Measurements from ENCODE around the gene CERS6.
"Not testable (repeated sequence)": the region's sequence is repeated elsewhere in the genome, so short reads cannot be mapped to it uniquely, and the experiment has no call there.

The CERS6 gene

GRCh38 chr2:168633200-168633599, 177.1 kb downstream of the CERS6 start:
- DNase-seq (ENCODE audit: extremely low read depth in 1 of 2, low read depth in 1 of 2), result no peak

GRCh38 chr2:168633895-168634294, 177.8 kb downstream of the CERS6 start:
- no peak for DNase-seq (ENCODE audit: extremely low read depth in 1 of 2, low read depth in 1 of 2)

- DNase-seq (ENCODE audit: extremely low read depth in 1 of 2, low read depth in 1 of 2), result no peak
Observed at GRCh38 chr2:168635065-168635577, 179.0 kb downstream of the CERS6 start.

- DNase-seq (ENCODE audit: extremely low read depth in 1 of 2, low read depth in 1 of 2), result no peak
Observed at GRCh38 chr2:168639018-168639417, 182.9 kb downstream of the CERS6 start.

- no peak for DNase-seq (ENCODE audit: extremely low read depth in 1 of 2, low read depth in 1 of 2)
Observed at GRCh38 chr2:168639441-168639898, 183.4 kb downstream of the CERS6 start.

- no peak for DNase-seq (ENCODE audit: extremely low read depth in 1 of 2, low read depth in 1 of 2)
Observed at GRCh38 chr2:168640039-168640438, 184.0 kb downstream of the CERS6 start.

GRCh38 chr2:168641636-168642035, 185.6 kb downstream of the CERS6 start:
- no peak for DNase-seq (ENCODE audit: extremely low read depth in 1 of 2, low read depth in 1 of 2)

- no peak for DNase-seq (ENCODE audit: extremely low read depth in 1 of 2, low read depth in 1 of 2)
Observed at GRCh38 chr2:168642873-168643272, 186.8 kb downstream of the CERS6 start.

GRCh38 chr2:168643979-168644378, 187.9 kb downstream of the CERS6 start:
- DNase-seq (ENCODE audit: extremely low read depth in 1 of 2, low read depth in 1 of 2), result no peak

GRCh38 chr2:168645696-168646338, 189.7 kb downstream of the CERS6 start:
- no peak for DNase-seq (ENCODE audit: extremely low read depth in 1 of 2, low read depth in 1 of 2)

GRCh38 chr2:168649105-168649504, 193.0 kb downstream of the CERS6 start:
- no peak for DNase-seq (ENCODE audit: extremely low read depth in 1 of 2, low read depth in 1 of 2)

- DNase-seq (ENCODE audit: extremely low read depth in 1 of 2, low read depth in 1 of 2), result no peak
Observed at GRCh38 chr2:168649562-168649961, 193.5 kb downstream of the CERS6 start.

GRCh38 chr2:168650139-168650538, 194.1 kb downstream of the CERS6 start:
- no peak for DNase-seq (ENCODE audit: extremely low read depth in 1 of 2, low read depth in 1 of 2)

- DNase-seq (ENCODE audit: extremely low read depth in 1 of 2, low read depth in 1 of 2), result no peak
Observed at GRCh38 chr2:168650781-168651180, 194.7 kb downstream of the CERS6 start.

GRCh38 chr2:168652997-168653921, 197.2 kb downstream of the CERS6 start:
- DNase-seq (ENCODE audit: extremely low read depth in 1 of 2, low read depth in 1 of 2), result no peak

- no peak for DNase-seq (ENCODE audit: extremely low read depth in 1 of 2, low read depth in 1 of 2)
Observed at GRCh38 chr2:168654705-168655104, 198.6 kb downstream of the CERS6 start.

- no peak for DNase-seq (ENCODE audit: extremely low read depth in 1 of 2, low read depth in 1 of 2)
Observed at GRCh38 chr2:168655207-168655606, 199.1 kb downstream of the CERS6 start.

GRCh38 chr2:168657378-168657777, 201.3 kb downstream of the CERS6 start:
- DNase-seq (ENCODE audit: extremely low read depth in 1 of 2, low read depth in 1 of 2), result not testable (repeated sequence)

- DNase-seq (ENCODE audit: extremely low read depth in 1 of 2, low read depth in 1 of 2), result no peak
Observed at GRCh38 chr2:168658706-168659105, 202.6 kb downstream of the CERS6 start.

- no peak for DNase-seq (ENCODE audit: extremely low read depth in 1 of 2, low read depth in 1 of 2)
Observed at GRCh38 chr2:168660870-168661862, 205.1 kb downstream of the CERS6 start.

GRCh38 chr2:168661863-168662256, 205.8 kb downstream of the CERS6 start:
- DNase-seq (ENCODE audit: extremely low read depth in 1 of 2, low read depth in 1 of 2), result no peak

All from stimulated activated CD8-positive, alpha-beta memory T cell treated with anti-CD3 and anti-CD28 coated beads, Interleukin-7, amount 100 ng/mL, for 48 hours (primary cell).